G401.6 (cell line): ENCODE results near the gene ST6GALNAC5.
"Not testable (repeated sequence)": the region's sequence is repeated elsewhere in the genome, so short reads cannot be mapped to it uniquely, and the experiment has no call there.

Source experiments
- FAIRE-seq: peaks from 2 replicates; lab custom pipeline; 2012; peaks lifted over from hg19 to GRCh38; lab: Jason Lieb, UNC

Gene ST6GALNAC5

DNA sequence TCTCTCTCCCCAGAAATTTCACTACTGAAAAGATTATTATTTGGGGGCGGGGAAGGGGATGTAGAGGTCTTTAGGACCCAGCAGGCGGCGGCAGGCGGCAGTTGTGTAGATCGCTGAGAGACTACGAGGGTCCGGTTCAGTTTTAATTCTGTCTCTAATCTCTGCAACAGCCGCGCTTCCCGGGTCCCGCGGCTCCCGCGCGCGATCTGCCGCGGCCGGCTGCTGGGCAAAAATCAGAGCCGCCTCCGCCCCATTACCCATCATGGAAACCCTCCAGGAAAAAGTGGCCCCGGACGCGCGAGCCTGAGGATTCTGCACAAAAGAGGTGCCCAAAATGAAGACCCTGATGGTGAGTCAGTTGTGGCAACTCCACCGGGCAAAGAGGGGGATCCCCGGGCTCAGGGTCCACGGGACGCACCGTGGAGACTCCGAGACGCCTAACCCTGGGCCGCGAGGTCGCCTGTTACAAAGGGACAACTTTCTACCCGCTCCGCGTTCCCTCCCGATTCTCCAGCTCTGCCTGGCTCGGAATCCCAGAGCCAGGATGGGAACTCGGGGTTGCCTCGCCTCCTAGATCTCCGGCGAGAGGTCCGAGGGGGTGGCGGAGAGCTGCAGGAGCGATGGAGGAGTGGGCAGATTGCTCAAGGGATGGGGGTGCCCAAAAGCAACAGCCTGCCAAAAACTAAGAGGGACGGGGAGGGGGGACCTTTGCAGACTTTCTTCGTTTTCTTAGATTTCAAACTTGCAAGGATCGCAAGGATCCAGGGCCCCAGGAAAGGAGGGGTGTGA lies at the start of gene ST6GALNAC5:
TSS of gene ST6GALNAC5 (plus strand) at position 139 of the 789 bp plus-strand sequence.
- no peak for FAIRE-seq

DNA sequence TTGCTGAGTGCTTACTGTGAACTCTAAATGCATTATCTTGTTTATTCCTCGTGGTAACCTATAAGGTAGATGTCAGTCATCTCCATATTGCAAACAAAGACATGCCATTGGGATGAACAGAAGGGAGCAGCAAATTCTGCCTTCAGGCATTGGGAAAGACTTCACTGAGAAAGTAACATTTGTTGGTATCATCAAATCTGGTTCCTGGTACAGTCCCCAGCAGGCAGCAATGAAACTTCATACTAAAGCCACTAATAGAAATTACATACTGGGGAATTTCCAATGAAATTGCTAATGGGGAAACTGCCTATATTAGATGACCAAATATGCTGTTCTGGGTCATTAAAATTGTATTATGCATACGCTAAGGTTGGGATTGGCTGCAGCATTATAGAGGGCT lies 47.3 kb upstream of the ST6GALNAC5 start:
- FAIRE-seq = no peak

DNA sequence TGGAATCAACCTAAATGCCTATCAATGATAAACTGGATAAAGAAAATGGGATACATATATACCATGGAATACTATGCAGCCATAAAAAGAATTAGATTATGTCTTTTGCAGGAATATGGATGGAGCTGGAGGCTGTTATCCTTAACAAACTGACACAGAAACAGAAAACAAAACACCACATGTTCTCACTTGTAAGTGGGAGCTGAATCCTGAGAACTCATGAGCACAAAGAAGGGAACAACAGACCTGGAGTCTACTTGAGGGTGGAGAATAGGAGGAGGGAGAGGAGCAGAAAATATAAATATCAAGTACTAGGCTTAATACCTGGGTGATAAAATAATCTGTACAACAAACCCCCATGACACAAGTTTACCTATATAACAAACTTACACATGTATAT lies 44.3 kb upstream of the ST6GALNAC5 start:
- FAIRE-seq = not testable (repeated sequence)

DNA sequence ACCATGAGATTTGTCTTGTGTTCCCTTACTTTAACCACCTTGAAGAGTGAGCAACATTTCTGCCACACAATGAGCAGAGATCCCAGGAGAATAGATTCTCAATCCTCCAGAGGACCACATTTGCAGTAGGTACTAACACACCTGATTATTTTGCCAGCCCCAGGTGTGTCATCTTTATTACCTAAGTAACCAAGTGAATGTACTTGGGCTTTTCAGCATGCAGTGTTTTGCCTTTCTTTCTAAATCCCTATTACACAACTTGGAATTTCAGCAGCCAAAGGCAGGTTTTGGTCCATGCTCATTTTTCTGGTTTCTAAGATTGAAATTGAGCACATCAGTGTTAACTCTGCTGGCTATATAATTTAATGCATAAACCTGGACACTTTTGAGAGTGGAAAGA lies 43.2 kb upstream of the ST6GALNAC5 start:
- no peak for FAIRE-seq

DNA sequence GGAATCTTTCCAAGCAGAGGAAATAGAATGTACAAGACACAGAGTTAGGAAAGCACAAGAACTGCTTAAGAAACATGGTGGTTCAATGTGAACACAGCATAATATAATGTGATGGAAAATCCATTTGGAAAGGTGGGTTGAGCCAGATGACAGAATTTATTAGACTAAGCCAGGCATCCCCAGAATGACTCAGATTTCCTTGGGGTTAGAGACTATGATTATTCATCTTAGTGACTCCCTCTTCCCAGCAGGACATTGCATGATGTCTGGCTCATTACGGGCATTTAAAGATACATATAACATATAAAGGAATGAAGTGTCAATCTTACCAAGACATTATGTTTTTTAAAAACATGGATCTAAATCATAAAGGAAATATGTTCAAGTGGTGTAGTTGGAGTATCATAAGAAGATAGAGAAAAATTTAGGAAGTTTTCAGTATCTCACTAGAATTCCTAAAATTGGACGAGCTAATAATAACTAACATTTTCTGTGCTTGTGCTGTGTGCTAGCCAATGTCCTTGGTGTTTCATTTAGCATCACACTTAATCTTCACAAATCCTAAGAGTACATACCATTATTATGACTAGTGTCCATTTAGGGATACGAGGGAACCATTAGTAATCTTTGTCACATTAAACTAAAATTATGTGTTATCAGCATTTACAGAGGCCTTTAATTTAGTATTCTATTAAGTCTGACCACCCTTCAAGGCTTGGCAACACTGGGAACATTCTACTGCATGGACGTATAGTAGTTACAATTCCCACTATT lies 41.0 kb upstream of the ST6GALNAC5 start:
- FAIRE-seq = no peak

DNA sequence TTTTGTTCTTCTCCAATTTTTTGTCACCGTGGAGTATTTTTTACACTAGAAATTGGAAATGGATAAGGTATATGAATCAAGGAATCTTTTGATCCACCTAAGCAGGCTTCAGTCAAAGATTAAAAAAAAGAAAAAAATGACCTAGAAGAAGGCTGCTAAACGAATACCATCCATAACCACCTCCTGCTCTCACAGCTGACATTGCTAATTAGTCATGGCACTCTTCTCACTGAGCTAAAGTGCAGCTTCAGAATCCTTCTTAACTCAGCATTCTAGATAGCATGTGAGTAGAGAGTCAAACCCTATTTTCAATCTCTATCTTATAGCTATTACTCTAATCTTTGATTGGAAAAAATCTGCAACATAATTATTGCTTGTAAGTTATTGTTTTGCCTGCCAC lies 40.2 kb upstream of the ST6GALNAC5 start:
- FAIRE-seq = no peak

DNA sequence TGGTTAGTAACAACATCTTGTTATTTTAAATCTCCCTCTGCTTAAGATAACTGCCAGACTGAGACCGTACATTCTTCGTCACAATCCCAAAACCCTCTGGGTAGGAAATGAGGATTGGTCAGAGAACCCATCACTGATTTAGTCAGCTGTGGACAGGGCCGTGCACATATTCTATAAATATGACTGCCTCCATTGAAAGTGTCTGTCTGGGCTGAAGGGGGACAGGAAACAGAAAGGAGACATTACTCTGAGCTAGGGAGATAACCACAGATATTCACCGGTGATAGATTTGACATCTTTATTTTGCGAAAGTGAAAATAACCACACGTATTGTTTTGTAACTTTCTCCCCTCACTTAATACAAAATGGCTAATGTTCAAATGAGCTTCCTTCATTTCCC lies 36.9 kb upstream of the ST6GALNAC5 start:
- FAIRE-seq = no peak

DNA sequence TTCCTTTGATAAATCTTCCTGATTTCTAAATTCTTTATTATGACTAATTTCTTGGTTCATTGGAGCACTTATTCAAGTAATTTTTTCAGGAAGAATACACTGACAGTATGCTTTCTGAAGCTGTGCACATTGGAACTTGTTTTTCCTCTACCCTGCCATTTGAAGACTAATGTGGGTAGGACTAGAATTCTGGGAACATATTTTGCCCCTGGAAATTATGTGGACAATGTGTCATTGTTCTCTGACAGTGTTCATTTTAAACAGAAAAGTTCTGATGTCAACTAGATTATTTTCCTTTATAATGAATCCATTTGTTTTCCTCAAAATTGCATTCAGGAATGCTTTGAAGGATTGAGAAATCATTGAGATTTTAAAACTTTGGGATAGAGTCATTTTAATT lies 34.8 kb upstream of the ST6GALNAC5 start:
- FAIRE-seq = no peak

DNA sequence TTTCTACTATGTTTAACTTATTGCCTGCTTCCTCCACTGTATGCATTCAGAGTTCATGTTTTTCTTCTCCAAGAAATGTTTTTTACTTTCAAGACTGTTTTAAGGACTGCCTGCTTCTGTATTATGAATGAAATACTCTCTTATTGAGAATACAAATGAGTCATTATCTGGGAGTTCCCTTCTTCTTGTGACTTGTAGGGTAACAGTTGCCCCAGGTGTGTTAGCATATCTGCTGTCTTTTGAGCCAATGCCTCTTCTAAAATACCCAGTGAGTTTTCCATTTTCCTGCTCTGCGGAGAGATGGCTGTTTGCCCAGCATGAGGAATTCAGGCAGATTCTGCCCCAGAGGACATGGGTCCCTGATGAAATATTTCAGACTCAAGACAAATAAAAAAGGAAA lies 34.1 kb upstream of the ST6GALNAC5 start:
- FAIRE-seq = no peak

DNA sequence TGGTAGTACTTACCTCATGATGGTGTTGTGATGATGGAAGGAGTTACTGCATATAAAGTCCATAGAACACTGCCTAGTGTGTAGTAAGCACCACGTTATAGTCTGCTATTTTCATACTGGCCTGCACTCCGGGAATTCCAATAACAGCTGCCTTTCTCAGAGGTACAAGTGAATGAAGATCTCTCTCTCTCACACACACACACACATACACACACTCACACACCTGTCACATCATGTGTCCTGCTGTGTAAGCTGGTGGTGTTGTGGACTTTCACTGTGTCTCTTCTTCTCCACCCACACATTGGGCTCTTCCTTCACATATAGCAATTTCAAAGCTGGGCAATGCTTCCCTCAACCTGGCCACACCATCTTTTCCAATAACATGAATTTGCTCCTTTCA lies 33.4 kb upstream of the ST6GALNAC5 start:
- FAIRE-seq = no peak

DNA sequence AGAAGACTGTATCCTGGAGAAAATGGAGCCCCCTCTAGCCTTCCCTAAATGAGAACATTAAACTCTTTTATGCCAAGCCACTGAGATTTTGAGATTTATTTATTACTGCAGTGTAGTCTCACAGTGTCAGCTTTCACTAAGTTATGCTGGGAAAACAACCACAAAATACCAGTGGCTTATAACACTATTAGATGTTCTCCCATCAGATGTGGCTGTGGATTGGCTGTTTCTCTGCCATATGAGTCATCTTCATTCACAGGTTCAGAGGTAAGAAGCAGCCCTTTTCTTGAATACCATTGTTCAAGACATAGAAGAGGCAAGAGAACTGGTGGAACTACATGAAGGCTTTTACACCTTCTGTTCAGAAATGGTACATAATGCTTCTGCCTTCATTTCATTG lies 32.1 kb upstream of the ST6GALNAC5 start:
- no peak for FAIRE-seq

DNA sequence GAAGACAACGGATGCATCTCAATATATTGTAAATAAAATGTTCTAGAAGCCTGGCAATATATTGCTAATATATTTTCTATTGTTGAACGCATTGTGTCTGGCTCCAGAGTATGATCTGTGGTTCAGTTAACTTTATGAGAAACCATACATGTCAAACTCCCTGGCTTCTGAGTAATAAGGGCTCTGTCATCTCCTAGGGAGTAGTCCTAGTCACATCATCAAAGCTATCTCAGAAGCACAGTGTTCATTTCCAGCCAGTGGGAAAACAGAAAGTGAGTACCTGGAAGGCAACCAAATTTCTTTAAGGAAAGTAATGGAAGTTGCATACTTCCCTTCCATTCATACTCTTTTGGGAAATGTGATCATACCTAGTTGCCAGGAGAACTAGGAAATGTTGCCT lies 27.0 kb upstream of the ST6GALNAC5 start:
- no peak for FAIRE-seq

DNA sequence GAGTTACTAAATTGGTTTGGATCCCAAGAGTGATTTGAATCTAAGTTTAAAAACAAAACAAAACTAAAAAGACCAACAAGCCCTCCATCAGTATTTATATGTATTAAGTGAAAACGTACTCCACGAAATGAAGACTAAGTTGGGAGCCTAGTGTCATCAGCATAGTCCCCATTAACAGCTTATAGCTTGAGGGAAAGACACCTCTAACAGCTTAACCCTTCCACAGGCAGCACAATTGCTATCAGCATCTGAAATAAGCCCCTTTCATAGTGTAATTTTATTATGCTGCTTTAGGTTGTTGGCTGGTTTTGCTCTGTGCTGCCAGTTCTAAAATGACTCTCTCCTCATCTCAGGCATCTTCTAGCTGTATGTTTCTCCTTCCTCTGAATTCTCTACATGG lies 25.8 kb upstream of the ST6GALNAC5 start:
- no peak for FAIRE-seq

DNA sequence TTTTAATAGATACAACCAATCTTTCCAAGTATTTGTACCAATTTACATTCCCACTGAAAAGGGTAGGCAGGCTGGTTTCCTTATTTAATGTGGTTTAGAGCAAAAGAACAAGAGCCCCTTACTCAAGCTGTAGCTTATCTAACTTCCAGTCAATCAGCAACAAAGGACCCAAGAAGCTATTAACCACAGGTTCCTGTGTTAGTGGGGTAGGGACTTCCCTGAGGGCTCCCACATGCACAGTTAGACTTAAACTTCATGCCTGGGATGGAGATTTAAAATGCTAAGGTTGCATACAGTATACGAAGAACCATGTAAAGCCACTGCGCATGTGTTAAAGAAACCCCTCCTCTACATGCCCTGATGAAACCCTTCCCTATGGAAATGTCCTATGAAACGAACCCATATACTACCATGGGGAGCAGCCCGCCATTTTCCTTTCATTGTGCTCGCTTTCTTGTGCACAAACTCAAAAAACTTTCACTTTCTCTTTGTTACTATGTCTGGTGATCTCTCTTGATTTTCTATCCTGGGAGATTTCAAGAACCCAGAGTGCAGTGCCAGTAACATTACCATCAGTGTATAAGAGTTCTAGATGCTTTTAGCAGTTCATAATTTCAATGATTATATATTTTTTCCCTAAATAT lies 23.3 kb upstream of the ST6GALNAC5 start:
- FAIRE-seq = no peak

DNA sequence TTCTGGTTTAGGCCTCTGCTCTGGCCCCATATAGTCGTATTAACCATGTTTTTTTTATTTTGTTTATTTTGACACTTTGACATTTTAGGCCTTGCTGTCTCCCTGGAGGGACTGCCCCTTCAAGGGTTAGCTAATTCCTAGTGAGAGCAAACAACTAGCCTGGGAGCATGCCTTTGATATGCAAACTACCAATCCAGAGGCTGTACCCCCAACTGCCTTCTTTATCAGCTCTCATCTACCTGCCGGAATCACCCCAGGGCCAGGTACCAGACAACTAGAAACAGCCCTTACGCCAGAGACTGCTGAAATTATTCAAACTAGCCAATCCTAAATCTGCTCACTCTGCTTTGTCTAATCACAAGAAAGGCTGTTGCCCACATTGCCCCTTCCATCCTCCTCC lies 13.0 kb upstream of the ST6GALNAC5 start:
- FAIRE-seq = no peak

DNA sequence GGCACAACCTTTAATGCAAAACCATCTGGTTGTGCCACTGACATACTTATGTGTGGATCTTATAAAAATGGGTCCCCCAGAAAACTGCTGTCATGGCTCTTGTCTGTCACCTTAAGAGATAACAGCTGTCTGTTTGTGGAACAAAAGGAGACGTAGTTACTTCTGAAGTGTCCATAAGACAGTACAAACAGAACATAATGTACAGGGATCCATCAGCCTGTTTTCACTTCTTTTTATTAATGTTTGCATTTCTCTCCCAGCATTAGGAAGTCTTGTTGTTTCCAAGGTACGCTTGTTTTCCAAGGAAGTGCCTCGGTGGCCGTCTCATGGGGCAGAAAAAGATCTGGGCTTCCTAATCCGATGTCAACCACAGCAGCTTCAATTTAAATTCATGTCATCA lies 11.2 kb upstream of the ST6GALNAC5 start:
- no peak for FAIRE-seq

DNA sequence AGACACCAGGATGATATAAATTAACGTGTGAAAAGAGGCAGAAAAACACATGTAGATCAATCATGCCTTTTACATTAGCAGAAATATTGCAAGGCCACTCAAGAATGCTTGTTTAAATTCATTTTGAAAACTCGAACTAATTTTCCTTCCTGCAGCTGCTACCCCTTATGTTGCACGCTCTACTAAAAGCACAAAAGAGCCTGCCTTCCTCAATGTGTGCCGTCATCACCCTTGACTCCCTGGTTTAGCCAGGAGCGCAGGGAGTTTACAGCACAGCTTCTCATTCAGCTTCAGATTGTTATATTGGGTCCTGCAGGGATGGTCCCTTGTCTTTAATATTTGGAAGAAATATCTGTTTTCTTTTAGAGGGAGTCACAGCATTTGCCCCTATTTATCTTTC lies 10.1 kb upstream of the ST6GALNAC5 start:
- FAIRE-seq = no peak

DNA sequence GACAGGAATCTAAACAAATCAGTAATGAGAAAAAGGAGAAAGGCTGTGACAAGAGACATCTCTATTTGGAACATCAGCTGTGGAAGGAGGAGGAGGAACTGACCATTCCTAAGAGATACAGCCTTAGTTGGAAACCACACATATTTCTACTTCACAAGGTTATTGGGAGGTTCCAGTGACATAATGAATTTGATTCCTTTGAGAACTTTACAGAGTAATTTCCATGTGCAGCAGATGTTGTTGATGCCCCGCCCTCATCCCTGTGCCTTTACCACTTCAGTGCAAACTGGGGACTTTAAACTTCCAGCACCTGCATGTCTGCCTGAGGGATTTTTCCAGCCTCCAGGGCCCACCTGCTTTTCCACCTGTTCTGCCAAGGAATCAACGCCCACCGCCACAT lies 9.3 kb upstream of the ST6GALNAC5 start:
- FAIRE-seq = no peak

DNA sequence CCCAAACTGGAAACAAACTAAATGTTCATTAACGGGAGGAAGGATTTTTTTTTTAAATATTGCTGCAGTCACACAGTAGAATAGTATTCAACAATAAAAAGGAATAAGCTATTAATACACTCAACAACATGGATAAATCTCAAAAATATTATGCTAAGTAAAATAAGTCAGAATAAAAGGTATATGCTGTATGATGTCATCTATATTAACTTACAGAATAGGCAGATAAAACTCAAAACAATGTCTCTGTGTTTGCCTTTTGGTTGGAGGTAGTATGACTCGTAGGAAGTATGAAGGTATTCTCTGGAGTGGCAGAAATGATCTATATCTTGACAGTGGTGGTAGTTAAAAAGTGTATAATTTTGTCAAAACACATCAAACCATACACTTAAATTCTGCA lies 6.1 kb upstream of the ST6GALNAC5 start:
- FAIRE-seq = no peak

DNA sequence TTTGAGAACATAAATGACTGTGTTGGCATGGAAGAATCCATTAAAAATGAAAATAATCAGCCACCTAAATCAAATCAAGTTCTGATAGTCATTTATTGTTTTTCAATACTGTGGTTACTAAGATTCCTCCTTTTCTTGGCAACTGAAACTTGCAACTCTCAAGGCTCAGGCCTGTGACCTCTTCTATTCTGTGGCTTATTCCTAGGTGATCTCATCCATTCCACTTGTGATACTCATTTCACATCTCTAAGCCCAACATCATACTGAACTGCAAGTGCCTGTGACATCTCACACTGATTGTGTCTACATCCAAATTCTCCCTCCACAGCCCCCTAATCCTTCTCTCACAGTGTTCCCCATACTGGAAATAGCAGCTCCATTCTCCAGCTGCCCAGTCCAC lies 4.8 kb upstream of the ST6GALNAC5 start:
- FAIRE-seq = no peak

DNA sequence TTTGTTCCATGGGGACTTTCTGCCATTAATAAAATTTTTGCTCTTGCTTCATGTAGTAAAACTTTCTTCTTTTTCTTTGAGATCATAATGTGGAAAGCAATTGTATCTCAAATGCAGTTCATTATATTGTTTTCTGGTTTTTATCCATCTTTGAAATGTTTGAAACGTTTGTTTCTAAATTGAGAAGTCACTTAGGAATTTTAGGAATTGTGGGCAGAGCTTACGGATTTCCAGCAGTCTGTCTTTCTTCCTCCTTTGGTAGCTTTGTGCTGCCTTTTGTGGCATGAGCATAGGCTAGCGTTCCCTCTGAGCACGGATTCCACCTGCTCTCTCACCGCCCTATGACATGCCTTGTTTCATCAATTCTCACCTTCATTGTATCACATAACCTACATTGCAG lies 2.9 kb upstream of the ST6GALNAC5 start:
- no peak for FAIRE-seq

DNA sequence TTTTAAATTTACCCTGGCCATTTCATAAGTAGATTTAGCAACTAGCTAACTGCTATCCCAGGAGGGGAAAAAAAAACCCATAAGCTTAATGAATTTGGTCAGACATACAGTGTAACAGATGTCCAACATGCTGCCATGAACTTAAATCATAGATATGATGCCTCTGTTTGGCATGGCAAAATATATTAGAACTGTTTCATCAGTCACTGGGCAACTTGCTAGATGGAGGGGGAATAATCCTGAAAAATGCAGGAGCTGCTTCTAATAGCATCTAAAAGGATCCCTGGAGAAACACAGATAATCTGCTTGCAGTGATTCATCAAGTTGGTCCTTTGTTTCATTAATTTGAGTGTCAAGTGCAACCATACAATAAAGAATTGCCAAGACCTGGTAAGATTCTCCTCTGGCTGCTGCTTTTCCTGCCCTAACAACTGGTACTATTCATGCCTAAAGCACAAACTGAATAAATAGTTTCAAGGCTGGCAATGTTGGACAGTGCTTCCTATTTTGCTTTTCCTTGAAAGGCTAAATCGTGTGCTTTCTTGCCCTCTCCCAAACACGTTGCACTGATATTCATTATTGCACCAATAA lies 1.5 kb upstream of the ST6GALNAC5 start:
- FAIRE-seq = no peak

DNA sequence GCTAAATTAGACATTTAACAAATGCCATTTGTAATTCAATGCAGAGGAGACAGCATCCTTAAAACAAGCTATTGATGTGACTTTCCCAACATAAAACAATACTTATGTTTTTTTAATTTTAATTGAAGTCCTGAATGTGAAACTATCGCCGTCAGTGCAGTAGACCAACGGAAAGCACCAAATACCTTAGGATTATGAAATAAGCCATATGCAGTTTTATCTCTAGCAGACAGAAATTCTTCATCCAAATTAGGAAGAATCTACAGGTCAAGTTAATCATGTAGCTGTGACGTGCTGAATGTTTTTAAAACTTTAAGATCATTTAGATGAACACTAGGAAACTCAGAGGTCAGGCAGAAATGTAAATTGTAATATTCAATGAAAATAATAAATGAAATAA lies 714 bp upstream of the ST6GALNAC5 start:
- no peak for FAIRE-seq
